WI38 (cell line): ENCODE results near the gene APBA2.

ENCODE experiments used
- H3K4me3 ChIP-seq: 2 replicates; pipeline ENCODE4 v1.5.1; 2011; ENCODE audit warnings: low read depth, mild to moderate bottlenecking, control low read depth, low read length
- TF ChIP-seq, protein P1 (sequence below): IDR thresholded peaks from 2 replicates; pipeline ENCODE4 v1.5.1; 2012; ENCODE audit warnings: low read depth, mild to moderate bottlenecking, control low read depth, low read length

The APBA2 gene

DNA sequence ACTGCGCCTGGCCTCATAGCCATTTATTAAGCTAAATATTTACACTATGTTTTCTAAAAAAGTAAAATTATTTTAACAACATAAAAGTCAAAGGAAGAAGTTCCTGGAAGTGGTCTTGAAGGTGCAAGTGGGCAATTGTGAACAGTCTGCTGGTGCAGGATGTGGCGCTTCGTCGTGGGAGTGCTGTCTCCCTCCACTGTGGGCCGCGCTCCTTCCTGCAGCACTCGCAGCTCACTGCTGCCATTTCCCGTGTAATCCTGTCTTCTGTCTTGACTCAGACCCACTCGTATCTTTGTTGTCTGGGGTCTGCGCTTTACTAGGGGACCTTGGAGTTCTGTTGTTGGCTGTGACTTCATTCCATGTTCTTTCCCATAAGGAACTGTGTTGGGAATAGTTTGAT is 56.3 kb downstream of the APBA2 start:
- H3K4me3 ChIP-seq, result no peak overlapping the region
- TF ChIP-seq, protein P1, sequence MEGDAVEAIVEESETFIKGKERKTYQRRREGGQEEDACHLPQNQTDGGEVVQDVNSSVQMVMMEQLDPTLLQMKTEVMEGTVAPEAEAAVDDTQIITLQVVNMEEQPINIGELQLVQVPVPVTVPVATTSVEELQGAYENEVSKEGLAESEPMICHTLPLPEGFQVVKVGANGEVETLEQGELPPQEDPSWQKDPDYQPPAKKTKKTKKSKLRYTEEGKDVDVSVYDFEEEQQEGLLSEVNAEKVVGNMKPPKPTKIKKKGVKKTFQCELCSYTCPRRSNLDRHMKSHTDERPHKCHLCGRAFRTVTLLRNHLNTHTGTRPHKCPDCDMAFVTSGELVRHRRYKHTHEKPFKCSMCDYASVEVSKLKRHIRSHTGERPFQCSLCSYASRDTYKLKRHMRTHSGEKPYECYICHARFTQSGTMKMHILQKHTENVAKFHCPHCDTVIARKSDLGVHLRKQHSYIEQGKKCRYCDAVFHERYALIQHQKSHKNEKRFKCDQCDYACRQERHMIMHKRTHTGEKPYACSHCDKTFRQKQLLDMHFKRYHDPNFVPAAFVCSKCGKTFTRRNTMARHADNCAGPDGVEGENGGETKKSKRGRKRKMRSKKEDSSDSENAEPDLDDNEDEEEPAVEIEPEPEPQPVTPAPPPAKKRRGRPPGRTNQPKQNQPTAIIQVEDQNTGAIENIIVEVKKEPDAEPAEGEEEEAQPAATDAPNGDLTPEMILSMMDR, result no peak

DNA sequence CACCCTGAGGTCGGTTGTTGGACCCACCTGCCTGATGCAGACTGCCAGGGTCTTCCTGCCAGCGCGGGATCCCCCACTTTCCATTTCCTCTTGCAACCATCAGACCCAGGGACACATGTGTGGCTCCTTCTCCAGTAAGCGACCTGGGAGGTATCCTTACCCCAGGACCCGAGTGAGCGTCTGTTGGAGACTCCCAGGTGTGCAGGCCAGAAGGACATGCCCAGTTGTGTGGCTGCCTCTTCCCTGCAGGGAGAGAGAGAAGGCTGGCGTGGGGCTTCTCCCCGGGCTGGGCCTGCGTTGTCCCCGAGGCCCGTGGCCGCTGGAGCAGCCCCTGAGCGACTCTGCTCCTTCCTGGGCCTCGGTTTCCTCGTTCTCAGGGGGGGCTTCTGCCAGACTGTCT is 56.8 kb downstream of the APBA2 start:
- H3K4me3 ChIP-seq, result no peak overlapping the region
- TF ChIP-seq, protein P1, result no peak

DNA sequence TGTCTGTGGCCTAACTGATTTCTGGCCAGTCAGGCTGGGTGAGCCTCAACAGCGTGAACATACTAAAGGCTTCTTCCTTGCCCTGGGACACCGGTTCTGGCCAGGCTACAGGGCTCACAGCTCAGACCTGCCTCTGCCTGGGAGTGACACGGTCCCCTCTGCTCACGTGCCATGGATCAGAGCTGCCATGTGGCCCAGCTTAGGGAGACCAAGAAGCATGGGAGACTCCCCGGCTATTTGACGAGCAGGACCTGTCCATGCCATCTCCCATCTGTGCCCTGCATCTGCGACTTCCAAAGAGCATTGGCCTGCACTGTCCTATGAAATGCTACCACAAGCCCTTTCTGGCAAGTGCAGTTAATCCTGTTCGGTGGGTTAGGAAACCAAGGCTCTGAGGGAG is 57.4 kb downstream of the APBA2 start:
- TF ChIP-seq, protein P1, result no peak
- H3K4me3 ChIP-seq, result no peak overlapping the region

DNA sequence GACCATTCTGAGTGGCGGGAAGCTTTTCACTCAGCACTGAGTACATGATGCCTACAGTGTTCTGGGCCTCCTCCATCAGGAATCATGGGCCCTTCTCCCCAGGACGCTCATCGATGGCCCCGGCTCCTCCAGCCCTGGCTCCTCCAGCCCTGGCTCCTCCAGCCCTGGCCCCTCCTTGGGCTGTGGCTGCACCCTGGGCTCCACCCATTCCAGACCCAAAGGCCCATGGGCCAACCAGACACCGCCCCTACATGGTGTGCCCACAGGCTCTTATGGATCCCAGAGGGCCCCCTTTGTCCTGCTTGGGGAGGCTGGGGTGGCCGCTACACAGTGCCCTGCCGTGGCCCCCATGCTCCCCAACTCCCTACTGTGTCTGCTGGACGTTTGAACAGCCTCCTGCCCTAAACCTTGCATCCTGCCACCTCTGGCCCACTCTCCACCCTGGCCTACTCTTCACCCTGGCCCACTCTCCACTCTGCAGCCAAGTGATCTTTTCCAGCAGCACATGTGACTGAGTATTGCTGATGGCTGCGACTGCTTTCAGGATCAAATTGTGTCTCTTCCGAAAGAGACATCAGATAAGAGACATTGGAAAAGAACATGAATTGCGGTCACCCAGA is 57.9 kb downstream of the APBA2 start:
- H3K4me3 ChIP-seq, result no peak overlapping the region
- TF ChIP-seq, protein P1, result no peak

DNA sequence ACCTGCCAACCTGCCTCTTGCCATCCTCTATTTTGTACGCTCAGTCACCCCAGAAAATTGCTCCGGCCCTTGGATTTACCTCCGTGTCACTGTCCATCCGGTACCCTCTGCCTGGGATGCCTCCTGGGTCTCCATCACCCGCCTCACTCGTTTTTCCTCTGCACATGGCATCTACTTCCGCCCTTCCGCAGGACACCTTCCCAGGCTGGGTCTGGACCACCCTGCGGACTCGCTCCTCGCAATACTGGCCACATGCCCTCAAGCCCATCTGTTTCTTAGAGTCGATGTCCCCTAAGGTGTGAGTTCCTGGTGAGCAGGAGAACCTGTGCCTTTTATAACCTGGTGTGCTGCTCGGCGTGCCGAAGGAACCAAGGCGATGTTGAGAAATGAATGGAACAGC is 58.5 kb downstream of the APBA2 start:
- TF ChIP-seq, protein P1, result no peak
- no peak overlapping the region for H3K4me3 ChIP-seq

DNA sequence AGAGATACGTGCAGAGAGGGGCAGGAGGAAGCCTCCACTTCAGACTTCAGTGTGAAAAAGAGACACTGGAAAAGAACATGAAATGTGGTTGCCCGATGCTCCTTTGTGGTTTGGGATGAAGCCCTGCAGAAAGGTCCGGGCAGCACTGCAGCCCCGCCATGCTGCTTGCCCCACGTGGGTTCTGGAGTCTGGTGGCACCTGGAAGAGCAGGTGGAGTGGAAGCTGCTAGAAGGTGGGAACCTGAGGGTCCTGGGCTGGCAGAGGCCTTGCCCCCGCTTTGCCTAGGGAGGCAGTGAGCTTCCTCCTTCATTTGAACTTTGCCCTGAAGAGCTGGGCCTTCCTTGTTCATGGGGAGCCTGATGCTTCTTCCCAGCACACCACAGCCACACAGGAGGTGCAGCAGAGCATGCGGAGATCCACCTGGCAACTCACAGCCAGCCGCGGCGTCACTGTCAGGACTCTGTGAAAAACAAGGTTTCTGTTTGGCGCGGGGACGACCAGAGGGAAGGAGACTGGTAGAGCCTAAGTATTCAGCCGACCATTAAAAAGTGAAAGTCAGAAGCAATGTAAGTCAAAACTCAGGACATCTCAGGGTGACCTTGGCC is 59.0 kb downstream of the APBA2 start:
- H3K4me3 ChIP-seq, result no peak overlapping the region
- TF ChIP-seq, protein P1, result no peak

DNA sequence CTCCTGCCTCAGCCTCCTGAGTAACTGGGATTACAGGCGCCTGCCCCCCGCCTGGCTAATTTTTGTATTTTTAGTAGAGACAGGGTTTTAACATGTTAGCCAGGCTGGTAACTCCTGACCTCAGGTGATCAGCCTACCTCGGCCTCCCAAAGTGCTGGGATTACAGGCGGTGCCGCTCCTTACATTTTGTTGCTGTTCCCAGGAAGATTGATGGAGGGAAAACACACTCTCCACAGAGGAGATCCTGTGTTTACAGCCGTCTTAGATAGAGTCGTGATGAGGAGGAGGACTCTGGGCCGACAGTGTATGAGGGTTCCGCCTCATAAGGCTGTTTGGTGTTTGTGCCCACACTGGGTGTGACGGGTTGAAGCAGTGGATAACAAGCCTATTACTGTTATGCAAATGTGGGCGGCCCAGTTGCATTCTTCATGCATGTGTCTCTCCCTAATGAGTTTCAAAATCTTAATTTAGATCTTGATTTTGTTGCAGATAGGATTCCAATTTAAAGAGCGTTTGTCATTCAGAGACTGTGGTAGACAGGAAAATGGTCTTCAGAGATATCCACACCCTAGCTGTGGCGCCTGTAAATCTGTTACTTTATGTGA is 60.0 kb downstream of the APBA2 start:
- no peak overlapping the region for H3K4me3 ChIP-seq
- TF ChIP-seq, protein P1, result no peak
